HG02970 (cell line): ENCODE measurements around the gene SDK1.

Experiments
- ATAC-seq: cut with Tn5 transposase; IDR thresholded peaks from one replicate; pipeline ENCODE4 v1.9.1; 2021; ENCODE audit warnings: mild to moderate bottlenecking, moderate library complexity, moderate number of reproducible peaks; ENCODE audit not compliant: unreplicated experiment, low FRiP score

SDK1 gene

DNA sequence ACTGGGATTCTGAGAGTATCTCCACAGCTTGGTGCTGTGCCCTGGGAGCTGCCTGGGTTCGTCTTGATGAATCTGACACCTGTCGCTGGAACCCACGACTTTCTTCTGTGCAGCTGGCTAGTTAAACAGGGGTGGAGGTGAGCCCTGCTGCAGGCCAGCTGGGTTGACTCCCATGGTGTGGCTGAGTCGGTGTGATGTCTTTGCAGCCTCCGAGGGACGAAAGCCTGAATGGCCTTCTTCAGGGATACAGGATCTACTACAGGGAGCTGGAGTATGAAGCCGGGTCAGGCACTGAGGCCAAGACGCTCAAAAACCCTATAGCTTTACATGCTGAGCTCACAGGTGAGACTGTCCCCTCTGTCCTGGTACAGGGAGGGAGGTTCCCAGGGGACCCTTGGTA lies 873.0 kb downstream of the SDK1 start:
- no peak for ATAC-seq

DNA sequence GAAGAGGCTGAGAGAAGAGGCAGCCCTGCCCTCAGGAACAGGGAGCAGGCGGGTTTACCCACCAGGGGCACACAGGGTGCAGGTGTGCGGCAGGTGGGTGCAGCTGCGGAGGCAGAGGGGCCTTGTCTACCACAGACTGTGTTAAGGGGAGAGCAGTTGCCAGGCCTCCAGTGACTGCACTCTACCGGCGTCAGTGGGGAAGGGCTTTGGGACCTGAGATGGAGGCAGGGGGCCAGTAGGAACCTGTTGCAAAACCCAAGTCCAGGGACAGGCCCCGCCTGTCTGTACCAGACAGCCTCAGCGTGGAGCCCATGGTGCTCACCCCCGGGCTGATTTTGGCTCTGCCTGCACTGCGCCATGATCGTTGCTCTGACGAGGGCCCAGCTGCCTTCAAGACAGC lies 873.4 kb downstream of the SDK1 start:
- ATAC-seq = no peak

DNA sequence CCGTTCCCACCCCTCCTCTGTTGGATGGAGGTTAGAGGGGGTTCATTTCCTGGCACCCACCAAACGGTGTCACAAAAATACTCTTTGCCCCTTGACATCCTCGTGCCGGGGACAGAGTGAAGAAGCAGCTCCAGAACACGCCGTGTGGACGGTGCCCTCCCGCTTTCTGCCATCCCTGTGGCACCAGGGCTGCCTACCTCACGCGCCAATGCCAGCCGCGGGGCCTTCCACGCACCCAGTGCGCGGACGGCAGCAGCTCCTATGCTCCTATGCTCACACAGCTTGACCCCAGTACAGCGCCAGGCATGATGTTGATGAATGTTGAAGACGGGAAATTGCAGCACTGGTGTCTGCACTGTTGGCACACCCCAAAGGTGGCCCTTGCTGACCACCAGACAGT lies 873.8 kb downstream of the SDK1 start:
- ATAC-seq = no peak

DNA sequence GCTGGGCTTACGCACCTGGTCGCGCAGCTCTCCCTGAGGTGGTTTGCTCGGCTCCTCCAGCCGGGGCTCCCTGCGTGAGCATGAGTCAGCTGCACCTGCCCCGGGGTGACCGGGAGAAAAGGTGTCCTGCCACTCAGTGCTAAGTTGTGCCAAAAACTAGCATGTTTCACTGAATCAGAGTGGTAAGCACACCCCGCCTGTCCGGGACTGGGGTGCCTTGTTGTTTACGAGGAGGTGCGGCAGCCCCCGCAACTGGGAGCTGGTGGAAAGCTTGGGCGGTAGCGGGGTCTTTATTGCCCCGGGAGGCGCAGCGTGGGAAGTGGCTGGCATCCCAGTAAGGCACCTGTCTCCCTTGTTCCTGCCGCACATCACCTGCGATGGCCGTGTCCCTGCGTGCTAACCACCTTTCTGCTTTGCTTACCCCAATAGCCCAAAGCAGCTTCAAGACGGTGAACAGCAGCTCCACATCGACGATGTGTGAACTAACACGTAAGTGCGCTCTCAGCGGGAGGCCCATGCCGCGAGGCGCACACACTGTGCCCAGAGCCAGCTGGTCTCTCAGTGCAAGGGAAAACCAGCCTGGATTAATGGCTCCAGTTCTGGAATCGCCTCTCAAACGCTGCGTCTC lies 874.4 kb downstream of the SDK1 start:
- ATAC-seq = no peak

DNA sequence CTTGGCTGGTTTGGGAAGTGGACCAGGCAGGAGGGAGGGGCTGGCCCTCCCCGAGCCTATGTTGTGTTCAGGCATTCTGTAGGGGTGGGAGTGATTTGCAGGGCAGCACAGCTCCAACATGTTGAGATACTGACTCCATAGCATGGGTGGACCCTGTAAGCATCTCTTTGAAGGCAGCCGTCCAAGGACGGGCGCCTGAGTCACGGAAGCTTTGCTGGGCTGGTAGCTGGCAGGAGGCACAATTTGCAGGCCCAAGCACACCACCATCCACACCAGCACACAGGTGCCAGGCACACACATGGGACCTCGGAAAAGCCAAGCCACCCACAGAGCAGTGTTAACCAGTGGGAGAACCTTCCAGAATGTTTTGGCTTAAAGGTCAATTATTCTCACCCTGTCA lies 875.9 kb downstream of the SDK1 start:
- no peak for ATAC-seq

DNA sequence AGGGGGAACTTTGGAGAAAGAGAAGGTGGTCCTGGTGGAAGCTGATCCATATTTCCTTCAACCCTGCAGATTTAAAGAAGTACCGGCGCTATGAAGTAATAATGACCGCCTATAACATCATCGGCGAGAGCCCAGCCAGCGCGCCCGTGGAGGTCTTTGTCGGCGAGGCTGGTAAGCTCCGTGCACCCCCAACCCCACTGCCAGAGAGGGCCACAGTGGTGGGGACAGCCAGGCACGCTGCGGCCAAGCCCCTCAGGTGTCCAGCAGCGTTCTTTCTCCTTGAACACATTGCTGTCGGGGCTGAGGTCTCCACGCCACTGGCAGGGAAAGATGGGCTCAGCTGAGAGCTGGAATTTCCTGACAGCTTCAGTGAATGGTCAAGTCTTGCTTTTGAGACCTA lies 877.4 kb downstream of the SDK1 start:
- no peak for ATAC-seq

DNA sequence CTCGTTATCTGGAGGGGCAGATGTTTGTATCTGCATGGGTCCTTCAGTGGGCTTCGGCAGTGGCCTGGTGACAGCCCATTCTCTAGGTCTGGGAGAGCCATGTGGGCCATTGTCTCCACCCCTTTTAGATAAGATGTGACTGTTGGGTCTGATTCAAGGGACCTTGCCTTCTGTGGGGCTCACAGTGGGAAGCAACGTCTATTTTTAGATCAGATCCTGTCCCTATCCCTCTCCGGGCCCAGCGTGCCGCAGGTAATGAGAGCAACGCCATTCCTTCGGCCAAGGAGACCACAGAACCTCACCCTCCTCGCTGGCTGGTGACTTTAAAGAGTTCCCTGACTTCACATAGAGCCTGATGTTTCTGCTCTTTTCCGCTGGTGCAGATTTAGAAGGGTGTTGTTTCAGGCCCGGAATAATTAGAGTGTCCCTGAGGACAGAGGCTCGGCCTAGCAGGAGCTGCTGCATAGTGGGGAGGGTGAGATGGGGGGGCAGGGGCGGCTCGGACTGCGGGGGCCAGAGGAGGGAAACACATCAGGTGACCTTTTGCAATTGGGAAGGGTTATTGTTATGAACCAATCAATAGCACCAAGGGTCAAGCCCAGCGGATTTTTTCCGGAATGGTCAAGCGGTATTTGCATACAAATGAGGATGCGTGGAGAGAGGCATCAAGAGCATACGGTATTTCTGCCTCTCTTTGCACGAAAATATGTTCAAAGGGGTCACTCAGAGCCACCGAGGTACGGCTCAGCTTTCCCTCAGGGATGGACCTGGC lies 878.0 kb downstream of the SDK1 start:
- no peak for ATAC-seq

DNA sequence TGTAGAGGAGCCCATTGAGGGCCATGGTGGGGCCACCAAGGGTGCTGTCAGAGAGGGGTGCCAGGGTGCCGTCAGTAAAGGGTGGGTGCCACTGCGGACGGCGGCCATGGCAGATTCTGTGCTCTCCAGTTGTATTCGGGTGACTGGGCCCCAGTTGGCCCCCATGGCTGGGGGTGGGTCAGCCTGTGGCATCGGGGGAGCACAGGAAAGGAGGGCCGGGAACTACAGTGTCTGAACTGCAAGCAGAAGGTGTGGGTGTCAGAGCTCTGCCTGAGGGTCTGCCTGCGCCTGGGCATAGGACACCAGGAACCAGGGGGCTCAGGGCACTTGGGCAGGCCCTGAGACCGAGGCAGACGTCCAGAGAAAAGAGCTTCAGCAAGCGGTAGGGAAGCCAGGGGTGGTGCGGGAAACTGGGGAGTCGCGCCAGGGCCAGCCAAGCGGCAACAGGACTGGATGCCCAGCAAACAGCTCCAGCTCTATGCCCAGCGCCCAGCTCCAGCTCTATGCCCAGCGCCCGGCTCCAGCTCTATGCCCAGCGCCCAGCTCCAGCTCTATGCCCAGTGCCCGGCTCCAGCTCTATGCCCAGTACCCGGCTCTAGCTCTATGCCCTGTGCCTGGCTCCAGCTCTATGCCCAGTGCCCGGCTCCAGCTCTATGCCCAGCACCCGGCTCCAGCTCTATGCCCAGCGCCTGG lies 878.8 kb downstream of the SDK1 start:
- ATAC-seq = no peak

DNA sequence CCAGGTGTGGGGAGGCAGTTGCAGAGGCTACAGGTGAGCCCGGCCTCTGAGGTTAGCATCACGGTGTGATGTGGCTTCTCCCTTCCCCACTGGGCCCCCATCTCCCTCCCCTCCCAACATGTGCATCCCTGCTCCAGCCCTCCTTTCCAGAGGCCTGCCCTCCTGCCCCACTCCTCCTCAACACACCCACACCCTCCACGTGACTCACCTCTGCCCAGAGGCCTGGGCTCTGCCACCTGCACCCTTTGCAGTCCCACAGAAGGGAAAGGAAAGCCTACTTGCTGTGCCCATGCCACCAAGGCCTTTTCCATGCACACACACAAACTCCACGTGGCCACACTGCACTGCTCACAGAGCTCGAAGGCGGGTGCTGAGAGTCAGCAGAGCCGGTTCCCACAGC lies 880.4 kb downstream of the SDK1 start:
- ATAC-seq = no peak

DNA sequence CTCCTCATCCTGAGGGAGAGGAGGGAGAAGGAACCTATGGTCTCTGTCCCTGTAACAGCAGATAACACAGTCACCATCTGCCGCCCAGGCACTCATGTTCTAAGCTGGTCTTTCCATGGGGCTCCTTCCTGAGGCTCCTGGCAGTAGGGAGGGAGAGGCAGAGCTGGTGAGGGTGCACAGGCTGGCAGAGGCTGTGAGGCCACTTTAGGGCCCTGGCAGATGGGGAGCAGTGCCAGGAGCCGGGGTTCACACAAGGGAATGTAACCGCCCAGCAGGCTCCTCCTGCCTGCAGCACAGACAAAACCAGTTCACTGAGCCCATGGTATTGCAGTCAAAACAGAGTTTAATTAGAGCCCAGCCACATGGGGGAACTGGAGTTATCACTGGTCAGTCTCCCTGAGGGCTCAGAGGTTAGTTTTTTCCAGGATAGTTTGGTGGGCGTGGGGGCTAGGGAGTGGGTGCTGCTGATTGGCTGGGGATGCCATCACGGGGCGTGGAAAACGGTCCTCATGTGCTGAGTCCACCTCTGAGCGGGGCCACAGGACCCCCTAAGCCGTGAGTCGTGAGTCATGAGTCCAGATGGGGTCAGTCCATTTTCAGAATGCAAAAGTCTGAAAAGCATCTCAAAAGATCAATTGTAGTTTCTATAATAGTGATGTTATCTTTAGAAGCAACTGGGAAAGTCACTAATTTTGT lies 881.7 kb downstream of the SDK1 start:
- no peak for ATAC-seq

DNA sequence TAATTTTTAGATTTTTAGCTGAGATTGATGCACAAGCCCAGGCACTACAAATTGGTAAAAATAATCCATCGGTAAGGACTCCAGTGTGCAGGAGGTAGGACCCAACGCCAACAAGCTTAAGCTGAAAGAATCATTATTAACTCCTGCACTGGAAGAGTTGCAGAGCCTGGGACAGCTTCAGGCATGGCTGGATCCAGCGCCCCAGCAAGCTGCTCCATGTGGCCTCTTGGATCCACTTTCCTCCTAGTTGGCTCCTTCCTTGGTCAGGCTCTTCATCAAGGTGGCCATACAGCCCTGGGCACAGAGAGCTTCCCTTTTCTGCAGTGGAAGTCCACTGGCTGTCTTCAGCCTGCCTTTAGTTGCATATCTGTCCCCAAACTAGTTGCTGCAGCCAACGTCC lies 883.6 kb downstream of the SDK1 start:
- no peak for ATAC-seq

DNA sequence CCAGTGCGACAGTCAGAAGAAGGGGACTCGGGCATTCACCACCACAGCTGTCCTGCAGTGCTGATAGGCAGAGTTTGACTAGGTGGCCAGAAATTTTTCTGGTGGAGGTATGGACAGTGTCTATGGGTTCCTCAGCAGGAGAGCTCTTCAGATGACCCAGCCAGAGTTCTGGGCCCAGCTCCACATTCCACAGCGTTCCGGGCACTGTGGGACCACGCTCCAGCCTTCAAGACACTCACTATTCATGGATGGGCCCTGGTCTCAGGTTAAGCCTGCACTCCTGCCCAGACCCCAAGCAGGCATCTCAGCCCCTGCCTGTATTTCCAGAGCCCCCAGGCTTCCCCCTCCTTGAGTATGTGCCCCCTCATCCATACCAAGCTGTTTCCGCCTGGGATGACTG lies 884.1 kb downstream of the SDK1 start:
- ATAC-seq = no peak

DNA sequence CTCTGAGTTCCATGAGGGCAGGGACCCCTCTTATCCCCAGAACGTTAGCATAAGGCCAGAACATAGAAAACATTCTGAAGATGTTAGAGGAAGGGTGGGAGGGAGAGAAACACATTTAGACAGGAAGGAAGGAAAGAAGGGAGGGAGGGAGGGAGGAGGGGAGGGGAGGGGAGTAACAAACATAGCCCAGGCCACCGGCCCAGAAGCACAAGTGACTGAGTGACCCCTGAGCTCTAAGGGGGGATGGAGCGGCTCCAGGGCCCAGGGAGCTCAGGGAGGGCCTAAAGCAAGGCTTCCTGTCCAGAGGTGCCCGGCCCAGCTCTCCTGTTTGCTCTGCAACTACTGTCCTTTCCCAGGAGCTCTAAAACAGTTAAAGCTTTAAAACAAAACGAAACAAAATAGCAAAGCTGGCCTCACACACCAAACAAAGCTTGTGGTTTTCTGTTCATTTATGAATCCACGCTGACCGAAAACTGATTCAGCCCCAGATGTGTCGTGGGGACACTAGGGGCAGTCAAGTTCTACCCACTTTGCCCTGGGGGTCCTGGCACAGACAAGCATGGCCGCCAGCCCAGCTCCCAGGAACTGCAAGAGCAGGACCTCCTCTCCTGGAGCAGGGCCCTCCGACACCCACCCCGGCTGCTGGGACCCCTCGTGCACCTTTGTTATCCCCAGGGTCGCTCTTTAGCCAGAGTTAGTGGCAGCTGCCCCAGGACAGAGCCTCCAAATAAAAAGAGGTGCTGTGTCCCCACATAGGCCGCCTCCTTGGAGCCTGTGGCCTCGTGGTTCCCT lies 884.9 kb downstream of the SDK1 start:
- ATAC-seq = no peak

DNA sequence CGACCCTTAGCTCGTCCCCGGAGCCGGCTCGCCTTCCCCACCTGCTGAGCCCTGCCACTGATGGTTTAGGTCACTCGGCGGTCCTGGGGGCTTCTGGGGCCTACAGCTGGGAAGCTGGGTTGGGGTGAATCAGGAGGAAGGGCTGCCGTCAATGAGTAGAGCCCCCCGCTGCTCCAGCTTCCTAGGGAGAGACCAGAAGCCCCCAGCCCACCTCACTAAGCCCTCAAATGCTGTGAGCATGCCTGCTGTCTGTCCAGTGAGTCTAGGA lies 885.4 kb downstream of the SDK1 start:
- ATAC-seq = no peak

DNA sequence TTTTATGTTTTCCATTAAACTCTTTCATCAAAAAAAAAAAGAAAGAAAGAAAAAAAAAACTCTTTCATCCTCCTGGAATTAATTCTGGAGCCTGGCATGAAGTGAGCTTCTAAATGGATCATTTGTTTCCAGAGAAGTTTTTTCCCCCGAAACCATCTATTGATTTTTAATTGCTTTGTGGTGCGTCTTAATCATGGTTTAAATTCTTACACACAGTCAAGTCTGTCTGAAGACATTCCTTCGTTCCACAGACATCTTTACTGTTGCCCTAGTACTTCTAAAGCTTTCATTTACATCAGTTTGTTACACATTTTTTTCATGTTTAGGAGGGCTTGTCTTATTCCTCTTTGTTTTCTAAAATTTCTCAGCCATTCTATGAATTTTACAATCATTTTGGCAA lies 887.6 kb downstream of the SDK1 start:
- no peak for ATAC-seq

DNA sequence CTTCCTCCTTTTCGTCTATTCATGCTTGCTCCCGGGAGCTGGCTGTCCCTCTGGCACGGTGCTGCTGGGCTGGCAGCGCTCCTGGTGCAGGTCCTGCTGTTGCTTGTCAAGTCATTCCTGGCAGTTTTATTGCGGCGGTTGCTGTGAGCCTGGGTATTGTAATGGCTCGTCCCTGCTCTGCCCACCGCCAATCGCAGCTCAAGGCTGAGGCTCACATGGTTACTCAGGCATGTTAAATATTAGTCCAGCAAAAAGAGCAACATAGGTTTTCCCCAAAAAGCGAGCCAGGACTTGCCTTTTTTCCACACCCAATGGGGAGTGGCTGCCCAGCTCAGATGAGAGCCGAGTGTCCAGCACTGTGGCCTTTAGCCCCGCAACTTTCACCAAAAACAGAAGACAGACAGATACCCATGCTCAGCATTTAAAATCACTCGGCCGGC lies 888.1 kb downstream of the SDK1 start:
- no peak for ATAC-seq

DNA sequence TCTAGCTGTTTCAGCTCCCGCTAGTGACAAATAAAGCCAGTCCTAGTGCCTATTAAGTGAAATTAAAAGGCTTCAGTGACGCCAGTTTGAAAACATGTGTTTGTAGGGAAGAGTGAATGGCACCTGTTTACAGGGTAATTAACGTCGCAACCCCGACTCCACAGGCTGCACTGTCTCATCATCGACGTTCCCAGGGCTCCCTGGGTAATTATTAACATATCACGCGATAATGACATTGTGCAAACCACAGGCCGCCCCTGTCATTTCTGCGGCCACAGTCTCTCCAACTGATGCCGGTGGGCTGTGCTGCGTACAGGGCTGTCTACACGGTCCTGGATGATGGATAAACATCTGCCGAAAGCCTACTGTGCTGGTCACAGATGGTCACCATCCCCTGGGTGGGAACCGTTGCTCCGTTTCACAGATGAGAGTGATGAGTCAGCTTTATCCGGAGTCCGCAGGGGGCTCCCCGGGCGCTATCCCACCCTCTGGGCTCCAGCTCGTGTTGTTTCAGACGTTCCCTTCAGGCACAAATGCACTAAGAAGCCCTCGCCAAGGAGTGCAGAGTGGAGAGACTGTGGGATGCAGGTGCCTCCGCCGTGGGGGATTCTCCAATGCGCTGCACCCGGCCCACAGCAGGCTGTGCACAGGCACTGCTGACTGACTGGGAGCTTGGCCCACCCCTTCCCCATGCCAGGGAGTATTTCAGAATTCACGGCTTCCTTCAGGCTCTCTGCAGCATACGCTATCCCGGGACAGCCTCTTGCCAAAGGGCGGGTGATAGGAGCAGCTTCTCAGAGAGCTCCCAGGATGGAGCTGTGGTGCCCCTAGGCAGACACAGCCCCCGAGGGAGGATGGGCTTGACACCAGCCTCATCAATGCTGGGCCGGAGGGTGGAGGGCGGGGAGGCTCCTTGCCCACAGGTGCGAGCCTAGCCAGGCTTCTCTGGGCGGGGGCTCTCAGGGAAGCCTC lies 889.2 kb downstream of the SDK1 start:
- ATAC-seq = no peak

DNA sequence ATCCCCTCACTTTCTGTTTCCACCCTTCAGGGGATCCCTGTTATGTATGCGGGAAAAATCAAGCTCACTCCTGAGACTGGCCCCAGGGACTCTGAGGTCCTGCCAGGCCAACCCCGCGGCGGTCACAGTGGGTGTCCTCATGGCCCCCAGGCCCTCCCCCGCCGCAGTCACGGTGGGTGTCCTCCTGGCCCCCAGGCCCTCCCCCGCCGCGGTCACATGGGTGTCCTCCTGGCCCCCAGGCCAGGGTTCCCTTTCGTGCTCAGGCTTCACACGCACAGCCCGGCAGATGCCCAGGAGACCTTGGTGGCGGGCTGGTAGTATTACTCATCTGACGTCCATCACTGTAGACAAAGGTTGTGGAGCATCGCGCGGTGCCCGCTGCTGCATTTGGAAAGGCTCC lies 890.0 kb downstream of the SDK1 start:
- no peak for ATAC-seq

DNA sequence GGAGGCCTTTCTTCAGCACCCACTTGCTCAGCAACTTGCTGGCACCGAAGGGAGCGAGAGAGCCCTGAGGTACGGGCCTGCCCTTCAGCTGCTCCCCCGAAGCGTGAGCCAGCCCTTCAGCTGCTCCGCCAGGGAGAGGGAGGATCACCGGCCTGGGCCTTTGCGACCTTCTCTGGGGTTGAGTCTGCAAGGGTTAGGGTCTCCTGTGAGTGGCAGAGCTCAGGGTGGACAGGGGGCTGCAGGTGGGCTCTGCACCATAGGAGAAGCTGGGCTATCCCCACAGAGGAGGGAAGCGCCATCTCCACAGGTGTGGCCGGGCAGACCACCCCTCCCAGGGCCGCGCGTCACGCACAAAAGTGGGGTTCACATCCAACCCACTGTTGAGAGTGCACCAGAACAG lies 890.5 kb downstream of the SDK1 start:
- ATAC-seq = no peak

DNA sequence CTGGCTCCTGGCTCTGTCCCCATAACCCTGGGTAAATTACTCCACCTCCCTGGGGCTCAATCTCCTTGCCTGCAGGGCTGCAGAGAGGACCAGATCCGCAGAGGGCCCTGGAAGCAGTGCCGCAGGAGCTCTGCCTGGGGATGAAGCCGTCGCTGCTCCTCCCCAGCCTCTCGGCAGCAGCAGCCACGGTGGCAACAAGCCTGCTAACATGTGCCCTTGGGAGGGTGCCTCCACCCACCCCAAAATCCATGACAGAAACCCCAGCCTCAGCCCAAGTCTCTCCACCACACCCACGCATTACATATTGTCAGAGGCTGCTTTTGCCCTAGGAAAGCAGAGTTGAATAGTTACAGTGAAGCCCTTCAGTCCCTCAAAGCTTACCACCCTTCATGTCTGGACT lies 894.6 kb downstream of the SDK1 start:
- no peak for ATAC-seq
